Testis (tissue), 2 donors: ENCODE measurements around the gene IL1F10.

ENCODE experiments used
- CTCF ChIP-seq, 3 experiments: fragments of 450-650 bp in 2 of 3; fragments of 200-600 bp in 1 of 3; sonication (generic) in 1 of 3; IDR thresholded peaks; one replicate each; pipeline ENCODE4 v1.5.1; 2016 to 2019; ENCODE audit warnings: antibody characterized with exemption in 3 of 3, mild to moderate bottlenecking in 2 of 3, moderate library complexity in 1 of 3
- POLR2A ChIP-seq: fragments of 450-650 bp; IDR thresholded peaks from one replicate; pipeline ENCODE4 v1.6.1; 2017; ENCODE audit warnings: antibody characterized with exemption, mild to moderate bottlenecking, moderate library complexity

DNA sequence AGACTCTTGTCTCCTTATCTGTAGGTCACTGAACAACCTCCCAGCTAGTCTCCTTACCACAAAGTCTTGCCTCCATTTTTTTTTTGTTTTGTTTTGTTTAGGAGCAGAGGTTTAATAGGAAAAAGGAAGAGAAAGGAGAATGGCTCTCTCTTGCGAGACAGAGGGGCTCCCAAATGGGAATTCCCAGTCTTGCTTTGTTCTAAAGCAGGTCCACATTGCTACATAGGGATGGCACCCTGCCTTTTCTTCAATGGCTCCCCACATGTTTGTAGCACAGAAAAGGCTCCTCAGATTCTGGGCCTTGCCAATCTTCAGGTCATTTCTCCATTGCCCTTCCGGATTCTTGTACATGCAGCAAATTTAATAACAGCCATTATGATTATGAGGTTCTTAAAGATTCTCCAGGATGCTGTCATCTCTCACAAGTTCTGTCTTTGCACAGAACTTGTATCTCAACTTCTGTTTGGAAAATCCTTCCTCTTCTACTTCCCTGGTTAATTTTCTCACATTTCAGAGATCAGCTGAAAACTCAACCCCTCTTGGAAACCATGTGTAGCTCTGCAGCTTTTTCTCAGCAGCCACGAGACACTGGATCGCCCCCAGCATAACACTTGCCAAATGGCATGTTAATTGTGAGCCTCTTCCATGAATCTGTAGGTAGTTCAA, 23.6 kb downstream of the IL1F10 start:
- TF ChIP-seq CTCF (IDR thresholded peaks at IDR 0.05) (no peak), POLR2A (no peak)
